ENCODE measurements around the gene UGT2B15.
"Not testable (repeated sequence)": the region's sequence is repeated elsewhere in the genome, so short reads cannot be mapped to it uniquely, and the experiment has no call there.

Gene UGT2B15

GRCh38 chr4:68691186-68691585, 20.7 kb upstream of the UGT2B15 start:
- Histone ChIP-seq H3K36me3 (ENCODE audit: control insufficient read depth in 1 of 2, insufficient read depth in 2 of 2, low read length in 2 of 2) (no peaks in the 10 kb centered on the region), H3K4me1 (ENCODE audit: control insufficient read depth in 1 of 2, insufficient read depth in 2 of 2, low read length in 2 of 2) (no peaks in the 10 kb centered on the region), H3K9ac (ENCODE audit: low read depth in 1 of 2, low read length in 2 of 2) (no peak overlapping the region)

GRCh38 chr4:68683034-68683433, 12.6 kb upstream of the UGT2B15 start:
- H3K4me3 ChIP-seq (ENCODE audit: low read depth in 1 of 2, low read length in 2 of 2), result no peak overlapping the region
- H3K27me3 ChIP-seq (ENCODE audit: control insufficient read depth in 1 of 2, insufficient read depth in 2 of 2, low read length in 2 of 2), result no peaks in the 10 kb centered on the region
- no peak overlapping the region for H3K9ac ChIP-seq (ENCODE audit: low read depth in 1 of 2, low read length in 2 of 2)
- H3K36me3 ChIP-seq (ENCODE audit: control insufficient read depth in 1 of 2, insufficient read depth in 2 of 2, low read length in 2 of 2), result no peaks in the 10 kb centered on the region
- H3K4me1 ChIP-seq (ENCODE audit: control insufficient read depth in 1 of 2, insufficient read depth in 2 of 2, low read length in 2 of 2), result no peaks in the 10 kb centered on the region
- H3K27ac ChIP-seq (ENCODE audit: low read depth, low read length), result no peak overlapping the region
- H3K9me3 ChIP-seq (ENCODE audit: control insufficient read depth in 1 of 2, low read length in 2 of 2), result peaks cover 0 to 3% of the 10 kb centered on the region in 2 donors

More at GRCh38 chr4:68691186-68691585, 20.7 kb upstream of the UGT2B15 start:
- H3K4me3 ChIP-seq (ENCODE audit: low read depth in 1 of 2, low read length in 2 of 2), result no peak overlapping the region
- peaks cover 7 to 11% of the 10 kb centered on the region in 2 donors for H3K9me3 ChIP-seq (ENCODE audit: control insufficient read depth in 1 of 2, low read length in 2 of 2)
- no peak overlapping the region for H3K27ac ChIP-seq (ENCODE audit: low read depth, low read length)
- H3K27me3 ChIP-seq (ENCODE audit: control insufficient read depth in 1 of 2, insufficient read depth in 2 of 2, low read length in 2 of 2), result no peaks in the 10 kb centered on the region

GRCh38 chr4:68681298-68681697, 10.8 kb upstream of the UGT2B15 start:
- H3K27ac ChIP-seq (ENCODE audit: low read depth, low read length); H3K9me3 ChIP-seq (ENCODE audit: control insufficient read depth in 1 of 2, low read length in 2 of 2); H3K36me3 ChIP-seq (ENCODE audit: control insufficient read depth in 1 of 2, insufficient read depth in 2 of 2, low read length in 2 of 2); H3K27me3 ChIP-seq (ENCODE audit: control insufficient read depth in 1 of 2, insufficient read depth in 2 of 2, low read length in 2 of 2); H3K9ac ChIP-seq (ENCODE audit: low read depth in 1 of 2, low read length in 2 of 2); H3K4me3 ChIP-seq (ENCODE audit: low read depth in 1 of 2, low read length in 2 of 2); H3K4me1 ChIP-seq (ENCODE audit: control insufficient read depth in 1 of 2, insufficient read depth in 2 of 2, low read length in 2 of 2): not testable (repeated sequence)

- H3K36me3 ChIP-seq (ENCODE audit: control insufficient read depth in 1 of 2, insufficient read depth in 2 of 2, low read length in 2 of 2), result no peaks in the 10 kb centered on the region
- no peaks in the 10 kb centered on the region for H3K9me3 ChIP-seq (ENCODE audit: control insufficient read depth in 1 of 2, low read length in 2 of 2)
- no peak overlapping the region for H3K4me3 ChIP-seq (ENCODE audit: low read depth in 1 of 2, low read length in 2 of 2)
- no peaks in the 10 kb centered on the region for H3K4me1 ChIP-seq (ENCODE audit: control insufficient read depth in 1 of 2, insufficient read depth in 2 of 2, low read length in 2 of 2)
- H3K27me3 ChIP-seq (ENCODE audit: control insufficient read depth in 1 of 2, insufficient read depth in 2 of 2, low read length in 2 of 2), result no peaks in the 10 kb centered on the region
- no peak overlapping the region for H3K9ac ChIP-seq (ENCODE audit: low read depth in 1 of 2, low read length in 2 of 2)
- H3K27ac ChIP-seq (ENCODE audit: low read depth, low read length), result no peak overlapping the region
These were observed 2.7 kb upstream of the UGT2B15 start for GRCh38 chr4:68673143-68673542.

- H3K4me3 ChIP-seq (ENCODE audit: low read depth in 1 of 2, low read length in 2 of 2); H3K27me3 ChIP-seq (ENCODE audit: control insufficient read depth in 1 of 2, insufficient read depth in 2 of 2, low read length in 2 of 2): not testable (repeated sequence)
These were observed 765 bp upstream of the UGT2B15 start for GRCh38 chr4:68671217-68671616.

GRCh38 chr4:68668537-68669163, 1.8 kb downstream of the UGT2B15 start:
- H3K27ac ChIP-seq (ENCODE audit: low read depth, low read length); H3K36me3 ChIP-seq (ENCODE audit: control insufficient read depth in 1 of 2, insufficient read depth in 2 of 2, low read length in 2 of 2); H3K4me3 ChIP-seq (ENCODE audit: low read depth in 1 of 2, low read length in 2 of 2); H3K9me3 ChIP-seq (ENCODE audit: control insufficient read depth in 1 of 2, low read length in 2 of 2); H3K9ac ChIP-seq (ENCODE audit: low read depth in 1 of 2, low read length in 2 of 2); H3K4me1 ChIP-seq (ENCODE audit: control insufficient read depth in 1 of 2, insufficient read depth in 2 of 2, low read length in 2 of 2); H3K27me3 ChIP-seq (ENCODE audit: control insufficient read depth in 1 of 2, insufficient read depth in 2 of 2, low read length in 2 of 2): not testable (repeated sequence)

More at GRCh38 chr4:68671217-68671616, 765 bp upstream of the UGT2B15 start:
- not testable (repeated sequence) for H3K27ac ChIP-seq (ENCODE audit: low read depth, low read length); H3K36me3 ChIP-seq (ENCODE audit: control insufficient read depth in 1 of 2, insufficient read depth in 2 of 2, low read length in 2 of 2); H3K9ac ChIP-seq (ENCODE audit: low read depth in 1 of 2, low read length in 2 of 2); H3K9me3 ChIP-seq (ENCODE audit: control insufficient read depth in 1 of 2, low read length in 2 of 2); H3K4me1 ChIP-seq (ENCODE audit: control insufficient read depth in 1 of 2, insufficient read depth in 2 of 2, low read length in 2 of 2)

GRCh38 chr4:68667551-68667950, 2.9 kb downstream of the UGT2B15 start:
- H3K27me3 ChIP-seq (ENCODE audit: control insufficient read depth in 1 of 2, insufficient read depth in 2 of 2, low read length in 2 of 2); H3K9me3 ChIP-seq (ENCODE audit: control insufficient read depth in 1 of 2, low read length in 2 of 2); H3K36me3 ChIP-seq (ENCODE audit: control insufficient read depth in 1 of 2, insufficient read depth in 2 of 2, low read length in 2 of 2); H3K4me1 ChIP-seq (ENCODE audit: control insufficient read depth in 1 of 2, insufficient read depth in 2 of 2, low read length in 2 of 2); H3K9ac ChIP-seq (ENCODE audit: low read depth in 1 of 2, low read length in 2 of 2); H3K4me3 ChIP-seq (ENCODE audit: low read depth in 1 of 2, low read length in 2 of 2); H3K27ac ChIP-seq (ENCODE audit: low read depth, low read length): not testable (repeated sequence)

- not testable (repeated sequence) for H3K27ac ChIP-seq (ENCODE audit: low read depth, low read length); H3K9ac ChIP-seq (ENCODE audit: low read depth in 1 of 2, low read length in 2 of 2); H3K9me3 ChIP-seq (ENCODE audit: control insufficient read depth in 1 of 2, low read length in 2 of 2)
These were observed 5.7 kb downstream of the UGT2B15 start for GRCh38 chr4:68664721-68665120.

GRCh38 chr4:68662836-68663574, 7.4 kb downstream of the UGT2B15 start:
- H3K36me3 ChIP-seq (ENCODE audit: control insufficient read depth in 1 of 2, insufficient read depth in 2 of 2, low read length in 2 of 2); H3K4me3 ChIP-seq (ENCODE audit: low read depth in 1 of 2, low read length in 2 of 2); H3K27me3 ChIP-seq (ENCODE audit: control insufficient read depth in 1 of 2, insufficient read depth in 2 of 2, low read length in 2 of 2); H3K9ac ChIP-seq (ENCODE audit: low read depth in 1 of 2, low read length in 2 of 2); H3K4me1 ChIP-seq (ENCODE audit: control insufficient read depth in 1 of 2, insufficient read depth in 2 of 2, low read length in 2 of 2); H3K27ac ChIP-seq (ENCODE audit: low read depth, low read length); H3K9me3 ChIP-seq (ENCODE audit: control insufficient read depth in 1 of 2, low read length in 2 of 2): not testable (repeated sequence)

More at GRCh38 chr4:68664721-68665120, 5.7 kb downstream of the UGT2B15 start:
- not testable (repeated sequence) for H3K4me3 ChIP-seq (ENCODE audit: low read depth in 1 of 2, low read length in 2 of 2); H3K4me1 ChIP-seq (ENCODE audit: control insufficient read depth in 1 of 2, insufficient read depth in 2 of 2, low read length in 2 of 2); H3K36me3 ChIP-seq (ENCODE audit: control insufficient read depth in 1 of 2, insufficient read depth in 2 of 2, low read length in 2 of 2); H3K27me3 ChIP-seq (ENCODE audit: control insufficient read depth in 1 of 2, insufficient read depth in 2 of 2, low read length in 2 of 2)

GRCh38 chr4:68658672-68659071, 11.8 kb downstream of the UGT2B15 start:
- Histone ChIP-seq H3K4me3 (ENCODE audit: low read depth in 1 of 2, low read length in 2 of 2) (no peak overlapping the region), H3K4me1 (ENCODE audit: control insufficient read depth in 1 of 2, insufficient read depth in 2 of 2, low read length in 2 of 2) (peaks cover 0 to 8% of the 10 kb centered on the region in 2 donors), H3K9me3 (ENCODE audit: control insufficient read depth in 1 of 2, low read length in 2 of 2) (no peaks in the 10 kb centered on the region), H3K36me3 (ENCODE audit: control insufficient read depth in 1 of 2, insufficient read depth in 2 of 2, low read length in 2 of 2) (no peaks in the 10 kb centered on the region), H3K9ac (ENCODE audit: low read depth in 1 of 2, low read length in 2 of 2) (no peak overlapping the region), H3K27me3 (ENCODE audit: control insufficient read depth in 1 of 2, insufficient read depth in 2 of 2, low read length in 2 of 2) (no peaks in the 10 kb centered on the region), H3K27ac (ENCODE audit: low read depth, low read length) (no peak overlapping the region)
